ENCODE data around the gene NPR2.

- no peak for TF ChIP-seq FOXM1 (IDR thresholded peaks at IDR 0.05; ENCODE audit: borderline replicate concordance)
- TF ChIP-seq ARNT (IDR thresholded peaks at IDR 0.05), result no peak
- TF ChIP-seq ELF4 (IDR thresholded peaks at IDR 0.05), result no peak
- TF ChIP-seq NFRKB (IDR thresholded peaks at IDR 0.05), result no peak
- no peak for TF ChIP-seq FOXK2 (IDR thresholded peaks at IDR 0.05)
- no peak for TF ChIP-seq L3MBTL2 (conservative IDR thresholded peaks at IDR 0.05)
- TF ChIP-seq SP1 (IDR thresholded peaks at IDR 0.05), result no peak
These were observed 56.6 kb downstream of the NPR2 start for GRCh38 chr9:35847792-35848572.
